ENCODE results near the gene PDE4D. TPM values are rescaled to one million over a fixed set of nuclear protein-coding genes. Genes with fewer than 3 reads are reported as not detected.

Gene PDE4D
- total RNA-seq, 1 donor from 2014 or later = 13.2 TPM

DNA sequence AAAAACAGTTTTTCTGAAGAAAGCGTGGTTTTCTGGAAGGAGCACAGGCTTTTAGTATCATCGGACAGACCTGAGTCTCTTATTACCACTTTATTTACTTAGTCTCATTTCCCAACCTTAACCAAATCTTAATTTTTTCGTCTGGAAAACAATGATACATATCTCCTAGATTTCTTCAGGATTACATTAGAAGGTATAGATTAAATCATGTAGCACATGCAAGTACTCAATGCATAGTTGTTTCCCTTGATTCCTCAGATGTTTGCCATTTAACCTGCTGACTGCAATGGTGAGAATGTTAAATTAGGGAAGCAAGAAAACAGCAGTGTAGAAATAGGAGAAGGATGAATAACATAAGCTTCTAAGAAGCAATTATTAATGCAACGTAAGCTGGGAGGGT, 289.4 kb downstream of the PDE4D start:
- H3K9me3 Mint-ChIP-seq (ENCODE audit: unreplicated experiment) = no peaks in the 10 kb centered on the region
- peaks cover 5% of the 10 kb centered on the region for H3K27me3 Mint-ChIP-seq (ENCODE audit: unreplicated experiment)
- H3K4me1 Mint-ChIP-seq (ENCODE audit: low read depth, unreplicated experiment) = peaks cover 14% of the 10 kb centered on the region
- no peak overlapping the region for H3K27ac Mint-ChIP-seq (ENCODE audit: unreplicated experiment)
- no peaks in the 10 kb centered on the region for H3K36me3 Mint-ChIP-seq (ENCODE audit: unreplicated experiment)
- no peak overlapping the region for H3K4me3 Mint-ChIP-seq (ENCODE audit: unreplicated experiment)
- TF ChIP-seq, protein P1, sequence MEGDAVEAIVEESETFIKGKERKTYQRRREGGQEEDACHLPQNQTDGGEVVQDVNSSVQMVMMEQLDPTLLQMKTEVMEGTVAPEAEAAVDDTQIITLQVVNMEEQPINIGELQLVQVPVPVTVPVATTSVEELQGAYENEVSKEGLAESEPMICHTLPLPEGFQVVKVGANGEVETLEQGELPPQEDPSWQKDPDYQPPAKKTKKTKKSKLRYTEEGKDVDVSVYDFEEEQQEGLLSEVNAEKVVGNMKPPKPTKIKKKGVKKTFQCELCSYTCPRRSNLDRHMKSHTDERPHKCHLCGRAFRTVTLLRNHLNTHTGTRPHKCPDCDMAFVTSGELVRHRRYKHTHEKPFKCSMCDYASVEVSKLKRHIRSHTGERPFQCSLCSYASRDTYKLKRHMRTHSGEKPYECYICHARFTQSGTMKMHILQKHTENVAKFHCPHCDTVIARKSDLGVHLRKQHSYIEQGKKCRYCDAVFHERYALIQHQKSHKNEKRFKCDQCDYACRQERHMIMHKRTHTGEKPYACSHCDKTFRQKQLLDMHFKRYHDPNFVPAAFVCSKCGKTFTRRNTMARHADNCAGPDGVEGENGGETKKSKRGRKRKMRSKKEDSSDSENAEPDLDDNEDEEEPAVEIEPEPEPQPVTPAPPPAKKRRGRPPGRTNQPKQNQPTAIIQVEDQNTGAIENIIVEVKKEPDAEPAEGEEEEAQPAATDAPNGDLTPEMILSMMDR (IDR thresholded peaks at IDR 0.05; ENCODE audit: partially characterized antibody, unreplicated experiment) = no peak
- no peak for DNase-seq

DNA sequence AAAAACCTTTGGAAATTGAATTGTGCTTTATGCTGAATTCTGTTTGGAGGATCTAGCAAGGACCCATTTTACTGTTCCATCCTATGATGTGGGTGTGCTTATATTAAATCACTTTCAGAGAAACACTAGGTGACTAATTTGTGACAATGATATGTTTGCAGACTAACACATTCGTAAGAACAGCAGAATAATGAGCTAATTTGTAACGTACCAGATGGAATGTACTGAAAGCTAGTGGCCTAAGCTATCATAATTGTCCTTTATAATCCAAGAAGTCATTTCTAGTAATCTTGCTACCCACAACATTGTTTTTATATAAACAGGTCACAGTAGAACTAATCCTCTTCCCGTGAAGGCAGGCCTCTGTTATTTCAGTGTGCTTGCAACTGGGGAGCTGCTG, 292.5 kb downstream of the PDE4D start:
- no peak for DNase-seq
- Mint-ChIP-seq H3K27me3 (ENCODE audit: unreplicated experiment) (no peaks in the 10 kb centered on the region), H3K4me1 (ENCODE audit: low read depth, unreplicated experiment) (no peaks in the 10 kb centered on the region), H3K9me3 (ENCODE audit: unreplicated experiment) (no peaks in the 10 kb centered on the region), H3K27ac (ENCODE audit: unreplicated experiment) (no peak overlapping the region), H3K4me3 (ENCODE audit: unreplicated experiment) (no peak overlapping the region), H3K36me3 (ENCODE audit: unreplicated experiment) (no peaks in the 10 kb centered on the region)
- TF ChIP-seq, protein P1 (IDR thresholded peaks at IDR 0.05; ENCODE audit: partially characterized antibody, unreplicated experiment) = no peak

DNA sequence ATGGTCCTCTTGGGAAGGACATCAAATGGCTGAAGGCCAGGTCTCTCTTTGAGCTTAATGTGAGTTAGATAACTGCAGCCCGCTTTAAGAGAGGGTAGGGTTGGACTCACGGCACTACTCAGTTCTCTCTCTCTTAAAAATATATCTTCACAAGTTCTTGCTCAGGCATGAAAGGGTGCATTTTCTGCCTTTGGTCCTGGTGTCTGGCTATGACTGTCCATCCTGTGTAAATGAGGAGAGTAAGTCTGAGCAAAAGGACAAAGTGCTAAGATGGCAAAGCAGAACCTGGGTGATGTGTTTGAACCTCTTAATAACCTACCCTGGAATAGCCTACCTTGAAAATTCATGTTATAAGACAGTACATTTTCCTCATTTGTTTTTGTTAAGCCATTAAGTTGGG, 293.4 kb downstream of the PDE4D start:
- Mint-ChIP-seq H3K9me3 (ENCODE audit: unreplicated experiment) (no peaks in the 10 kb centered on the region), H3K27ac (ENCODE audit: unreplicated experiment) (no peak overlapping the region), H3K4me1 (ENCODE audit: low read depth, unreplicated experiment) (no peaks in the 10 kb centered on the region), H3K27me3 (ENCODE audit: unreplicated experiment) (no peaks in the 10 kb centered on the region), H3K36me3 (ENCODE audit: unreplicated experiment) (no peaks in the 10 kb centered on the region), H3K4me3 (ENCODE audit: unreplicated experiment) (no peak overlapping the region)
- DNase-seq = no peak
- TF ChIP-seq, protein P1 (IDR thresholded peaks at IDR 0.05; ENCODE audit: partially characterized antibody, unreplicated experiment) = no peak

DNA sequence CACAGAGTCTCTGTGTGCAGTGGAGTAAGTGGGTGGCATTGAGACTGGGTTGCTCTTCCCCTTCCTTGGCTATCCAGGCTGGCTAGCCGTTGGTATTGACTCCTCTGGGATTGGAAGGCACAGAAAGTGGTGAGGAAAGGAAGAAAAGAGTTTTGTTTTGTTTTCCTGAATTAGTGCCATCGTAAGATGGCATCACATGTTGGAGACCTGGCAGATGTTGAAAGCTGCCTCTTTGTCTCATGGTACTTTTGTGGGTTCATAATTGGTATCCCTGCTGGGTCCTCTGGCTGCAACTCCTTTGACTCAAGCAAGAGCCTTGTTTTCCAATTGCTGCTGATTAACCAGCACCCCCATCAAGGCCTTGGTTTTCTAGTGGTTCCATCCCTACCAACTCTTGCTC, 293.8 kb downstream of the PDE4D start:
- Mint-ChIP-seq H3K9me3 (ENCODE audit: unreplicated experiment) (no peaks in the 10 kb centered on the region), H3K4me3 (ENCODE audit: unreplicated experiment) (no peak overlapping the region), H3K27ac (ENCODE audit: unreplicated experiment) (no peak overlapping the region), H3K36me3 (ENCODE audit: unreplicated experiment) (no peaks in the 10 kb centered on the region), H3K4me1 (ENCODE audit: low read depth, unreplicated experiment) (no peaks in the 10 kb centered on the region), H3K27me3 (ENCODE audit: unreplicated experiment) (no peaks in the 10 kb centered on the region)
- DNase-seq = no peak
- TF ChIP-seq, protein P1 (IDR thresholded peaks at IDR 0.05; ENCODE audit: partially characterized antibody, unreplicated experiment) = no peak

DNA sequence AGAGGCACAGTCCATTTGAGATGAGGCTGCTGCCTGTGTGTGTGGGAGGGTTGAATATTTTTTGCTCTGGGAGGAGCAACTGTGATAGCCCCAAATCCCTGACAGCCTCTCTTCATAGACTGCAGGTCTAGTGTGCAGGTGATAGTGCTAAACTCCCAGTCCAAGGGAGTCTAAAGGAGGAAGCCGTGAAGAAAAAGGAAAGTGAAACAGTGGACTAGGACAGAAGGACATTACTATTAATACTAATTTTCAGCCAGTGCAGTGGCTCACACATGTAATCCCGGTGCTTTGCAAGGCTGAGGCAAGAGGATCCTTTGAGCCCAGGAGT, 295.0 kb downstream of the PDE4D start:
- Mint-ChIP-seq H3K9me3 (ENCODE audit: unreplicated experiment) (no peaks in the 10 kb centered on the region), H3K4me3 (ENCODE audit: unreplicated experiment) (no peak overlapping the region), H3K27ac (ENCODE audit: unreplicated experiment) (no peak overlapping the region), H3K36me3 (ENCODE audit: unreplicated experiment) (no peaks in the 10 kb centered on the region), H3K27me3 (ENCODE audit: unreplicated experiment) (no peaks in the 10 kb centered on the region), H3K4me1 (ENCODE audit: low read depth, unreplicated experiment) (no peaks in the 10 kb centered on the region)
- DNase-seq = no peak
- TF ChIP-seq, protein P1 (IDR thresholded peaks at IDR 0.05; ENCODE audit: partially characterized antibody, unreplicated experiment) = no peak
